ENCODE results near the gene MYT1.

DNA sequence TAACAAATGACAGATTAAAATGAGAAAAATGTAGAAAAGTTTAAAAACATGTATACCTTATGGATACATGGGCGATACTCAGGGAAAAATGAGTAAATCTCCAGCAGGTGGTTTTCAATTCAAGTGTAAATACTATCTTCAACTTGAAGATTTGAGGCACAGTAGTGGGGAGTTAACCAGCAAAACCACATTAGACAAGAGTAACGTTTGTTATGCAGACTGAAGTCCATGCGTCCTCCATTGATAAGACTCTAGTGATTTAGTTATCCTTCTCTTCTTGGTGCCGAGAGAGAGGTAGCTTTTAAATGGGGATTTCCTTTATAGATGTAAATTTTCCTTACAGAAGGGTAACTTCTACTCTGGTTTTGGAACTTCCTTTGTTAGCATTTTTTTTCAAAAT is 119.4 kb downstream of the MYT1 start:
- TF ChIP-seq CTCF (IDR thresholded peaks at IDR 0.05; ENCODE audit: control extremely low read depth in 1 of 3, insufficient read depth in 1 of 3, low read depth in 1 of 3, low read length in 3 of 3) = no peak
- no peak for TF ChIP-seq POLR2AphosphoS5 (IDR thresholded peaks at IDR 0.05; ENCODE audit: low read depth, low read length)
- no peak for TF ChIP-seq POLR2A (IDR thresholded peaks at IDR 0.05; ENCODE audit: control extremely low read depth in 1 of 2, low read depth in 2 of 2, low read length in 2 of 2)
- TF ChIP-seq BRCA1 (IDR thresholded peaks at IDR 0.05; ENCODE audit: low read depth, low read length) = no peak
- TF ChIP-seq CHD2 (IDR thresholded peaks at IDR 0.05; ENCODE audit: low read length) = no peak
- no peak for TF ChIP-seq EP300 (IDR thresholded peaks at IDR 0.05; ENCODE audit: borderline replicate concordance in 1 of 2, low read depth in 2 of 2, low read length in 2 of 2)
- TF ChIP-seq KDM1A (IDR thresholded peaks at IDR 0.05; ENCODE audit: borderline replicate concordance, low read length) = no peak
- TF ChIP-seq EZH2 (IDR thresholded peaks at IDR 0.05; ENCODE audit: low read depth, low read length, severe bottlenecking) = no peak
- no peak for TF ChIP-seq USF2 (IDR thresholded peaks at IDR 0.05; ENCODE audit: low read length)
- TF ChIP-seq RBBP5 (IDR thresholded peaks at IDR 0.05; ENCODE audit: borderline replicate concordance, low read depth, low read length) = no peak

All from H1 (cell line).